CD4-positive, alpha-beta T cell treated with Interleukin-1 beta for 1 hour (primary cell): ENCODE measurements around the gene UBA3.
A peak's percentile ranks its signal among the peaks of the same experiment; 100 is the strongest.

ENCODE experiments used
- DNase-seq, 2 donors: peaks; one replicate each; pipeline ENCODE4 v3.0.0-alpha.2; 2020 to 2022

Gene UBA3

GRCh38 chr3:69097407-69098086, 17.4 kb upstream of the UBA3 start:
- no peak for DNase-seq

- no peak for DNase-seq
These were observed 16.1 kb upstream of the UBA3 start for GRCh38 chr3:69096299-69096698.

- no peak for DNase-seq
These were observed 15.5 kb upstream of the UBA3 start for GRCh38 chr3:69095636-69096035.

GRCh38 chr3:69094467-69095205, 14.5 kb upstream of the UBA3 start:
- DNase-seq = no peak

GRCh38 chr3:69092030-69092516, 11.9 kb upstream of the UBA3 start:
- peak in 1 of 2 donors; percentile 51 for DNase-seq

- no peak for DNase-seq
These were observed 11.3 kb upstream of the UBA3 start for GRCh38 chr3:69091389-69092029.

GRCh38 chr3:69090021-69090420, 9.9 kb upstream of the UBA3 start:
- DNase-seq = no peak

GRCh38 chr3:69088063-69088462, 7.9 kb upstream of the UBA3 start:
- DNase-seq = no peak

GRCh38 chr3:69087030-69087791, 7.0 kb upstream of the UBA3 start:
- DNase-seq = no peak

GRCh38 chr3:69085833-69086722, 5.9 kb upstream of the UBA3 start:
- DNase-seq = peak; percentile 56 to 59

GRCh38 chr3:69085168-69085832, 5.1 kb upstream of the UBA3 start:
- DNase-seq = no peak

GRCh38 chr3:69084326-69085167, 4.4 kb upstream of the UBA3 start, which contains the start of gene ARL6IP5:
ARL6IP5 (plus strand) TSS chr3:69084937; CDS start chr3:69085048, 111 bp downstream.
- peak; percentile 92 for DNase-seq

GRCh38 chr3:69082805-69083204, 2.6 kb upstream of the UBA3 start:
- DNase-seq = peak; percentile 76 to 79

GRCh38 chr3:69082361-69082760, 2.2 kb upstream of the UBA3 start:
- DNase-seq = no peak

GRCh38 chr3:69081583-69082262, 1.6 kb upstream of the UBA3 start:
- DNase-seq = no peak

GRCh38 chr3:69079269-69080159, 651 bp downstream of the UBA3 start:
- DNase-seq = no peak

- no peak for DNase-seq
These were observed 7.2 kb downstream of the UBA3 start for GRCh38 chr3:69072928-69073327.

- DNase-seq = no peak
These were observed 14.0 kb downstream of the UBA3 start for GRCh38 chr3:69066121-69066520.
